Mesendoderm (in vitro differentiated cells): ENCODE measurements around the gene SNX18.

ENCODE experiments used
- DNase-seq: peaks from one replicate; pipeline ENCODE4 v3.0.0; 2013
- H2AK5ac ChIP-seq: 2 replicates; pipeline ENCODE4 v1.6.1; 2013; ENCODE audit warnings: low read length, inconsistent platforms
- H2BK120ac ChIP-seq: 2 replicates; pipeline ENCODE4 v1.6.1; 2013; ENCODE audit warnings: low read depth, mild to moderate bottlenecking, low read length, moderate library complexity, mixed read lengths
- H2BK15ac ChIP-seq: replicated peaks from 2 replicates; pipeline ENCODE4 v1.6.1; 2013; ENCODE audit warnings: low read depth, mild to moderate bottlenecking, moderate library complexity
- H2BK5ac ChIP-seq: 2 replicates; pipeline ENCODE4 v1.6.1; 2013; ENCODE audit warnings: low read length, inconsistent platforms
- H3K18ac ChIP-seq: 2 replicates; pipeline ENCODE4 v1.6.1; 2013; ENCODE audit warnings: mild to moderate bottlenecking, low read length, mixed read lengths
- H3K23ac ChIP-seq: one replicate; pipeline ENCODE4 v1.6.1; 2013; ENCODE audit warnings: low read length
- H3K27ac ChIP-seq: 2 replicates; pipeline ENCODE4 v1.5.1; 2013; ENCODE audit warnings: low read depth, mild to moderate bottlenecking, inconsistent platforms, low read length, moderate library complexity
- H3K27me3 ChIP-seq: 2 replicates; pipeline ENCODE4 v1.6.1; 2013; ENCODE audit warnings: low read length, control low read depth, mild to moderate bottlenecking, inconsistent platforms; ENCODE audit not compliant: insufficient read depth, poor library complexity
- H3K36me3 ChIP-seq: 2 replicates; pipeline ENCODE4 v1.6.1; 2013; ENCODE audit warnings: low read length, inconsistent platforms; ENCODE audit not compliant: control insufficient read depth, insufficient read depth
- H3K4ac ChIP-seq: one replicate; pipeline ENCODE4 v1.6.1; 2013; ENCODE audit warnings: low read depth, mild to moderate bottlenecking, low read length, moderate library complexity
- H3K4me1 ChIP-seq: 2 replicates; pipeline ENCODE4 v1.6.1; 2013; ENCODE audit warnings: low read depth, low read length, inconsistent platforms; ENCODE audit not compliant: control insufficient read depth
- H3K4me2 ChIP-seq: 2 replicates; pipeline ENCODE4 v1.6.1; 2013; ENCODE audit warnings: low read length
- H3K4me3 ChIP-seq: 2 replicates; pipeline ENCODE4 v1.5.1; 2013; ENCODE audit warnings: mild to moderate bottlenecking, low read length
- H3K56ac ChIP-seq: one replicate; pipeline ENCODE4 v1.6.1; 2013; ENCODE audit warnings: low read length
- H3K79me1 ChIP-seq: 2 replicates; pipeline ENCODE4 v1.6.1; 2013; ENCODE audit warnings: low read length, inconsistent platforms
- H3K79me2 ChIP-seq: 2 replicates; pipeline ENCODE4 v1.6.1; 2013; ENCODE audit warnings: mild to moderate bottlenecking, low read length; ENCODE audit not compliant: control insufficient read depth, insufficient read depth
- H3K9ac ChIP-seq: 2 replicates; pipeline ENCODE4 v1.6.1; 2013; ENCODE audit warnings: low read length, inconsistent platforms
- H4K5ac ChIP-seq: one replicate; pipeline ENCODE4 v1.6.1; 2013; ENCODE audit warnings: low read length
- H4K8ac ChIP-seq: one replicate; pipeline ENCODE4 v1.6.1; 2013; ENCODE audit warnings: low read depth, mild to moderate bottlenecking, control low read depth, low read length, moderate library complexity
- WGBS: extraction: QIAGEN DNeasy Blood & Tissue Kit; methylation state at CpG from one replicate; pipeline ENCODE4 v1.1.7; 2013; ENCODE audit warnings: low lambda C conversion rate, missing lambda C conversion rate; ENCODE audit not compliant: insufficient coverage; ENCODE audit errors: extremely low coverage; 5-methylcytosine and 5-hydroxymethylcytosine counted together

Gene SNX18

GRCh38 chr5:54525261-54525660 is 7.7 kb downstream of the SNX18 start:
- H3K4ac ChIP-seq: no peak overlapping the region
- no CpG with 5 or more reads among the region's 4 CpGs for WGBS
- no peak overlapping the region for H4K5ac ChIP-seq
- H2BK120ac ChIP-seq: no peak overlapping the region
- H3K4me3 ChIP-seq: no peak overlapping the region
- H3K36me3 ChIP-seq: no peaks in the 10 kb centered on the region
- no peaks in the 10 kb centered on the region for H3K27me3 ChIP-seq
- H2BK5ac ChIP-seq: no peak overlapping the region
- no peak overlapping the region for H3K27ac ChIP-seq
- H2AK5ac ChIP-seq: no peak overlapping the region
- H3K18ac ChIP-seq: no peak overlapping the region
- no peak overlapping the region for H3K9ac ChIP-seq
- H2BK15ac ChIP-seq: no peak overlapping the region
- H3K4me2 ChIP-seq: no peak overlapping the region
- DNase-seq: no peak
- peaks cover 15% of the 10 kb centered on the region for H3K79me1 ChIP-seq
- H3K79me2 ChIP-seq: peaks cover 94% of the 10 kb centered on the region
- H3K4me1 ChIP-seq: peaks cover 13% of the 10 kb centered on the region
- H3K23ac ChIP-seq: no peak overlapping the region
- no peak overlapping the region for H3K56ac ChIP-seq
- H4K8ac ChIP-seq: no peak overlapping the region

- no peak overlapping the region for H3K27ac ChIP-seq
- H3K79me1 ChIP-seq: peaks cover 16% of the 10 kb centered on the region
- peaks cover 13% of the 10 kb centered on the region for H3K4me1 ChIP-seq
- no peak for DNase-seq
- H3K18ac ChIP-seq: no peak overlapping the region
- H3K4me2 ChIP-seq: no peak overlapping the region
- H4K5ac ChIP-seq: no peak overlapping the region
- peaks cover 92% of the 10 kb centered on the region for H3K79me2 ChIP-seq
- no peak overlapping the region for H3K4ac ChIP-seq
- WGBS: no CpG with 5 or more reads among the region's 6 CpGs
- H3K9ac ChIP-seq: no peak overlapping the region
- H3K23ac ChIP-seq: no peak overlapping the region
- H2AK5ac ChIP-seq: no peak overlapping the region
- H3K36me3 ChIP-seq: no peaks in the 10 kb centered on the region
- H2BK15ac ChIP-seq: no peak overlapping the region
- H2BK5ac ChIP-seq: no peak overlapping the region
- H3K4me3 ChIP-seq: no peak overlapping the region
- no peaks in the 10 kb centered on the region for H3K27me3 ChIP-seq
- no peak overlapping the region for H4K8ac ChIP-seq
- H2BK120ac ChIP-seq: no peak overlapping the region
- H3K56ac ChIP-seq: no peak overlapping the region
Measured at GRCh38 chr5:54525692-54526091, 8.1 kb downstream of the SNX18 start.

- WGBS: no CpG with 5 or more reads among the region's 6 CpGs
- Histone ChIP-seq H3K79me1 (peaks cover 16% of the 10 kb centered on the region), H3K18ac (no peak overlapping the region)
Measured at GRCh38 chr5:54526604-54527288, 9.2 kb downstream of the SNX18 start.

GRCh38 chr5:54528633-54529209 is 11.2 kb downstream of the SNX18 start:
- Histone ChIP-seq H3K79me2 (peaks cover 82% of the 10 kb centered on the region), H2BK120ac (no peak overlapping the region), H3K56ac (no peak overlapping the region), H2BK5ac (no peak overlapping the region), H3K4me2 (no peak overlapping the region), H3K27ac (no peak overlapping the region), H3K23ac (no peak overlapping the region), H3K4ac (no peak overlapping the region), H3K4me3 (no peak overlapping the region), H3K36me3 (no peaks in the 10 kb centered on the region), H3K4me1 (peaks cover 8% of the 10 kb centered on the region), H2AK5ac (no peak overlapping the region), H3K9ac (no peak overlapping the region), H3K79me1 (peaks cover 14% of the 10 kb centered on the region), H4K8ac (no peak overlapping the region), H3K27me3 (no peaks in the 10 kb centered on the region), H2BK15ac (no peak overlapping the region), H3K18ac (no peak overlapping the region), H4K5ac (no peak overlapping the region)
- DNase-seq: no peak
- WGBS: no CpG with 5 or more reads among the region's 15 CpGs

More at GRCh38 chr5:54526604-54527288, 9.2 kb downstream of the SNX18 start:
- Histone ChIP-seq H3K4me2 (no peak overlapping the region), H3K27me3 (no peaks in the 10 kb centered on the region), H3K9ac (no peak overlapping the region), H2BK15ac (no peak overlapping the region), H3K23ac (no peak overlapping the region), H3K4ac (no peak overlapping the region), H3K56ac (no peak overlapping the region), H2BK5ac (no peak overlapping the region), H3K36me3 (no peaks in the 10 kb centered on the region), H2BK120ac (no peak overlapping the region), H2AK5ac (no peak overlapping the region), H4K8ac (no peak overlapping the region), H3K4me1 (peaks cover 13% of the 10 kb centered on the region), H4K5ac (no peak overlapping the region), H3K79me2 (peaks cover 90% of the 10 kb centered on the region), H3K4me3 (no peak overlapping the region), H3K27ac (no peak overlapping the region)
- DNase-seq: no peak

GRCh38 chr5:54529565-54529964 is 12.0 kb downstream of the SNX18 start:
- Histone ChIP-seq H2BK120ac (no peak overlapping the region), H2AK5ac (no peak overlapping the region), H3K79me1 (peaks cover 15% of the 10 kb centered on the region), H3K4me2 (no peak overlapping the region), H3K27me3 (no peaks in the 10 kb centered on the region), H3K4me1 (peaks cover 11% of the 10 kb centered on the region), H3K36me3 (no peaks in the 10 kb centered on the region), H3K9ac (no peak overlapping the region), H3K4ac (no peak overlapping the region), H3K23ac (no peak overlapping the region), H3K18ac (no peak overlapping the region), H3K27ac (no peak overlapping the region), H3K79me2 (peaks cover 83% of the 10 kb centered on the region), H4K5ac (no peak overlapping the region), H2BK5ac (no peak overlapping the region), H3K56ac (no peak overlapping the region), H2BK15ac (no peak overlapping the region), H3K4me3 (no peak overlapping the region), H4K8ac (no peak overlapping the region)
- WGBS: no CpG with 5 or more reads among the region's 2 CpGs
- no peak for DNase-seq
